ENCODE measurements around the gene RIPK1.

RIPK1 gene

DNA sequence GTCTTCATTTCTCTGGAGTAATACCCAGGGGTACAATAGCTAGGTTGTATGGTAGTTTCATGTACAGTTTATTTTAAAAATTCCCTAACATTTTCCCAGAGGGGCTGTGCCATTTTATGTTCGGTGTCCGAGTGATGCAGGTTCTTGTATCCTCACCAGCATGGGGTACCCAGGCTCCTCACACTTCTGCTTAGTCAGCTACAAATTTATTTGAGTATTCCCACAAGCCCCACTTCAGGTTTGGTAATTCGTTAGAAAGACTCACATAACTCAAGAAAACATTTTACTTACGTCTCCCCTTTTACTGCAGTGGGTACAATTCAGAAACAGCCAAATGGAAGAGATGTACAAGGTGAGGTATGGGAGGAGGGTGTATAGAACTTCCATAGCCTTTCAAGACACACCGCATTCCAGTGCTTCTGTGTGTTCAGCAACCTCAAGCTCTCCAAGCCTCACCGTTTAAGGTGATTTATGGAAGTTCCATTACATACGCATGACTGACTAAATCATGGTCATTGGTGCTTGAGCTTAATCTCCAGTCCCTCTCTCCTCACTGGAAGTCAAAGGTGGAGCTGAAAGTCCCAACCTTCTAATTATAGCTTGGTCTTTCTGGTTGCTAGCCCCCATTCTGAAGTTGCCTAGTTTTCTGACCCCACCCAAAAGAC lies 18.1 kb downstream of the RIPK1 start:
- no peak for DNase-seq

GRCh38 chr6:3088446-3088845 lies 20.2 kb downstream of the RIPK1 start:
- no peak for DNase-seq

GRCh38 chr6:3088968-3089367 lies 20.7 kb downstream of the RIPK1 start:
- DNase-seq: no peak

DNA sequence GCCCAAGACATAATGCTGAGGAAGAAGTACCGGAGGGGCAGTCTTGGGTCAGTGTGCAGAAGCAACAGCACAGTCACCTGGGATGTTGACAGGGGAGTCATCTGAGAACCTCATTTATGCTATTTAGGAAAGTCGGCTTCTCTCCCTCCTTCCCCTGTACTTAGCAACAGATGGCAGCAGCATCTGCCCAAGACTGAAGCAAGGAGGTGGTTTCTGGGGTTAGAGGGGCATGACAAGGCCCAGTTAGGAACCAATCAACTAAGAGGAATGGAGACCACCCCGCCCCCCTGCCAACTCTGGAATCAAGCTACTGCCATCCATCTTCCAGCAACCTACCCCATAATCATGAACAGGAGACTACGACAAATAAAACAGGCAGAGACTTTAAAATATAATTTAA lies 21.7 kb downstream of the RIPK1 start:
- no peak for DNase-seq

DNA sequence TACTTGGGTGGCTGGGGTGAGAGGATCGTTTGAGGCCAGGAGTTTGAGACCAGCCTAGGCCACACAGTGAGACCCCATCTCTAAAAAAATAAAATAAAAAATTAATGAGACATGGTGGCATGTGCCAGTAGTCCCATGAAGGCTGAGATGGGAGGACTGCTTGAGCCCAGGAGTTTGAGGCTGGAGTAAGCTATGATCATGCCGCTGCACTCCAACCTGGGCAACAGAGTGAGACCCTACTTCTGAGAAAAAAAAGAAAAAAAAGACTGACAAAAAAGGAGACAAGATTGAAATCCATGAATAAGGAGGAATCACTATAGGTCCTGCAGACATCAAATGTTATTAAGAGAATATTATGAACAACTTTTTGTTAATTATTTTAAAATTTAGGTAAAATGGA lies 26.5 kb downstream of the RIPK1 start:
- no peak for DNase-seq

DNA sequence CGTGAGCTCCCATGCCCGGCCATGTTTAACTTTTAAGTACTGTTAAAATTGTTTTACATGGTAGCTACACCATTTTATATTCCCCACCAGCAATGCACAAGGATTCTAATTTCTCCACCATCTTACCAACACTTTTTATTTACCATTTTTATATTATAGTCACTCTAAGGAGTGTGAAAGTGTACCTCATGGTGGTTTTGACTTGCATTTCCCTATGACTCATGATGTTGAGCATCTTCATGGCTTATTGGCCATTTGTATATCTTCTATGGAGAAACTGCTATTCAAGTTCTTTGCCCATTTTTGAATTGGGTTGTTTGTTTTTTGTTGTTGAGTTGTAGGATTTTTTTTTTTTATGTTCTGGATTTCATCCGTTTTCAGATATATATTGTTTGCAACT lies 34.6 kb downstream of the RIPK1 start:
- DNase-seq: no peak

- DNase-seq: no peak
These were observed 40.6 kb downstream of the RIPK1 start for GRCh38 chr6:3108746-3109414.

GRCh38 chr6:3109761-3110160 lies 41.5 kb downstream of the RIPK1 start:
- DNase-seq: no peak

- DNase-seq: no peak
These were observed 46.1 kb downstream of the RIPK1 start for GRCh38 chr6:3114377-3114776.

- DNase-seq: no peak
These were observed 49.6 kb downstream of the RIPK1 start for GRCh38 chr6:3117912-3118352.

- peak; percentile 78 for DNase-seq
These were observed 50.2 kb downstream of the RIPK1 start, which contains the start of gene BPHL for GRCh38 chr6:3118353-3119039. TSS of gene BPHL (plus strand) at chr6:3118711. CDS start at chr6:3118741, 30 bp downstream.

GRCh38 chr6:3119040-3119723 lies 50.9 kb downstream of the RIPK1 start:
- DNase-seq: no peak

DNA sequence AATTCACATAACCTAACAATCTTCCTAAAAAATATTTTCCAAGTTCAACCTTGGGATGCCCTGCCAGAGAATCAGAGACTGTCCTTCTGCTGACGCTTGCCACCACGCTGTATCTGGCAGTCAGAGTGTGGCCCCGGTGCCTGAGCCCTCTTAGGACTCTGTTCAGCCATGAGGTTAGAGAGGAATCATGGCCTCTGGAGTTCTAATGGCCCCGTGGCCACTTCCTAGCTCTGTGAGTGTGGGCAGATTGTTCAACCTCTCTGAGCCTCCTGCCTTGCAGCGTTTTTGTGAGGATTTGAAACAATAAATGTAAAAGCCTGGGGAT lies 52.4 kb downstream of the RIPK1 start:
- no peak for DNase-seq

DNA sequence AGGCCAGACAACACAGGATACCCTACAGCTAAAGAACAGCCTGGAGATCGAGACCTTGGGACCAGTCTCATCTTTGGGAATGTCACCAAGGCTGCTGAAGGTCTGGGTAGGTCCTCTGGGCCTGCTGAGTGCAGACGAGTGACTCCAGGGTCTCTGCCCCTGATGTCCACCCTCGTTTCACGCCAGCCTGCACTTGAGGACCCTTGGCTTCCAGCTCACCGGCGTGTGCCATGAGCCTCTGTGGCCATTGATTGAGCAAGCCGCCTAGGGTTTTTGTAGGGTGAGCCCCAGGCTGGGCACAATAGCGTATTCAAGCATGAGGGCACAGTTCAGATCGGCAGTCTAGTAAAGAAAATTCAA lies 54.5 kb downstream of the RIPK1 start:
- no peak for DNase-seq

DNA sequence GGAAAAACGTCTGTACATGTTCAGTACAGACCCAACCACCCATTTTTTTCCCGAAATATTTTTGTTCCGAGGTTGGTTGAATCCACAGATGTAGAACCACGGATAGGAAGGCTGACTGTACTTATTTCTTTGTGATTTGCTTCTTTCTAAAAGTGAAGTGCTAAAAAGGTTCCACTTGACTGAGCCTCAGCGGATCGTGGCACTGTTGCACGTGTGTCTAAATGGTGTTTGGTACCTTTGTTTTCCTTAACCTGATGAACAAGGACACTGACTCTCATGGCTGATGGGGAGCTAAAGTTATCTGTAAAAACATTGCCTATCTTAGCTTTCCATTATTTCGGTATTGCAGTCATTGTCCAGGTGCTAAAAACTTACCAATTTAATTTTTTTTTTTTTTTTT lies 56.4 kb downstream of the RIPK1 start:
- no peak for DNase-seq

- no peak for DNase-seq
These were observed 57.5 kb downstream of the RIPK1 start for GRCh38 chr6:3125815-3126214.

GRCh38 chr6:3128356-3129108 lies 60.2 kb downstream of the RIPK1 start:
- no peak for DNase-seq

GRCh38 chr6:3131695-3132094 lies 63.4 kb downstream of the RIPK1 start:
- DNase-seq: no peak

- DNase-seq: no peak
These were observed 65.2 kb downstream of the RIPK1 start for GRCh38 chr6:3133515-3133914.

DNA sequence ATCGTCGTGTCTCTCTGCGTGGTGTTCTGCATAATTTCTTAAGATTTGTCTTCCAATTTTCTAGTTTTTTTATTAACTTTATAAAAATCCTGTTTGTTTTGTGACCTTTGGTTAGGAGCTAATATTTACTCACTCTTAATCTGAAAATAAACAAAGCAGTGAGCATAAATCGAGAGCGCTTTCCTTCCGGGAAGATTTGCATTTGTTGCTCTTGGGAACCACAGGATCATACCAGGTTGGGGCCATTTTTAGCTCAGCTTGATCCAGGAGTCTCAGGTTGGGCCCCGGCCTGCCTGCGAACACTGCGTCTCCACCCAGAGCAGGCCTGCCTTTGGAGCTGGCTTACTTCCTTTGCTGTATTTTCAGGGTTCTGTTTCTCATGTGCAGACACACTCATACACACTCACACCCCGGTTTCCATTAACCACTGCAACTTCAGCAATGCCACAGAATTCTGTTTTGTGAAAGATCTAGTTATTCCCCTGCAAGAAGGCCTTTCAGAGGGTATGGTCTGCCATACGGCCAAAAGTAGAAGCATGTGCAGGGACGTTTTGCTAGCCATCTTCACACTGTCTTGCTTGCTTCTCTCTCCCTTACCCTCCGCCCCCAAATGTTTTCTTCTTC lies 67.5 kb downstream of the RIPK1 start:
- no peak for DNase-seq

DNA sequence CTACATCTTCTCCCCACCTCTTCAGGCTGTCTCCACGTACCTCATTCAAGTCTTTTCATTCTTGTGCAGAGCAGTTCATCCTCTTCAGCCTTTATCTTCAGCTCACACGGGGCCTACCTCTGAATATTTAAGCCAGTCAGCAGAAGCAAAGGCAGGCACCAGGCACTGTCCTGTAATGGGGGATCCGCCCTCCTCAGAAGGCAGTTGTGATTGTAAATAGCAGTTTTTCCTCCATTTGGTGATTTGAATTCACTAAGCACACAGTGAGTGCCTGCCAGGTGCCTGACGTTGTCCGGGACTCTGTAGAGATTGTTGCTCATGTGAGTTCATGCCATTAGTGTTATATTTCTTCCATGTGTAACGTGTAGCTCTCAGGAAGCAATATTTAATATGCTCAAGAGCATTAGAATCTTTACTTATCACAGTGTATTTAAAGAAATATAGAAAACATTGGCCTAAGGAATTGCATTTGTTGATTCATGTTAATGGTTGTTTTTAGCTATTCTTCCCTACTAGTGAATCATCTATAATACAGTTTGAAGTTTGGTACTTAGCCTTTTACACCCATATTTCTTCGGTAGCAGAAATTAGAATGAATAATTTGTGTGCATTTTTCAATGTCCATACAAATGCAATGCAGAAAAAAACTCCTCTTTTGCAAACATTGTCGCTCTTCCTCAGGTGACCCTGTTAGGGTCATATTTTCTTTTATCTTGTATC lies 68.2 kb downstream of the RIPK1 start:
- DNase-seq: no peak

Data from GF-D8 (cell line).